DMS79 treated with DMSO at 0.1 percent for 48 hours (cell line): Measurements from ENCODE around the gene CYP1B1.
"Not testable (repeated sequence)": the region's sequence is repeated elsewhere in the genome, so short reads cannot be mapped to it uniquely, and the experiment has no call there.

Experiments
- DNase-seq: peaks from one replicate; lab custom pipeline; 2025; lab: John Stamatoyannopoulos, UW

CYP1B1 gene

DNA sequence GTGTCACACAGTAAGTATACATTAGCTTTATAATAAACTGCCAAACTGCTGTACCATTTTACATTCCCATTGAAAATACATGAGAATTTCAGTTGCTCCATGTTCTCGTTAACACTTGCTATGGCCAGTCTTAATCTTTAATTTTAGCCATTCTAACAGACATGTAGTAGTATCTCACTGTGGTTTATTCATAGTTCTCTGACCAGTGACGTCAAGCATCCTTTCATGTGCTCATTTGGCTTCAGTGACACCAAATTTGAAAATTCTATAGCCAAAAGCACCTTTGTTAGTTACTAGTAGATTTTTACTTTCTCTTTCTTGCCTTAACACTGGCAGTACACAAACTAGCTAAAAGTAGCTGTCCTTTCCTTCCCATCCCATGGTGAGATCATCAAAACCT is 43.0 kb downstream of the CYP1B1 start:
- no peak for DNase-seq

DNA sequence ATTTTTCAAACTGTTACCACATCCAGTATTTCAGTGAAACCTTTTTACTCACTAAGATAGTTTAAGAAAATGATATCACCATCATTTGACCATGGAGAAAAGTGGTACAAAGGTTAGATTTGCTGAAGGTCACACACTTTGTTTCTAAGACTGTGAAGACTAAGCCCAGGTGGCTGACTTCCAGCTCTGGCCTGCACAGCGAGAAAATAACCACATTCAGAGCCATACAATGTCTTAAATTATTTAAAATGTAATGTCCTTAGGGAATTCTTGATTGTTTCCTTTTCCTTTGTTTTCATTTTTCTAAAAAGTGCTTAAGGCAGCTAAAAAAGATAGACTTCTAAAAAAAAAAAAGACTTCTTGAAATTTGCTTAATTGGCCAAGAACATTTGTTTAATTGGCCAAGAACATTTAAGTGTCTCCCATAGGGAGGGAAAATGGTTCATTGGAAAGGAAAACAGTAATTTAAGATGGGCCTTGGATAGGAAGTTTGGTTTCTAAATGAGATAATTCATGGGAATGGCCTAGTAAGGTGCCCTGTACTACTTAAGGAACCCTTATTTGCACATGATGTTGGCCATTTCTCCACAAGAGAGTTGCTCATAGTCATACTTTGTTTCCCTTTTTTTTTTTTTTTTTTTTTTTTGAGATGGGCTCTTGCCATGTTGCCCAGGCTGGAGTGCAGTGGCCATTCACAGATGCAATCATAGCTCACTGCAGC is 45.2 kb downstream of the CYP1B1 start:
- DNase-seq, result no peak

DNA sequence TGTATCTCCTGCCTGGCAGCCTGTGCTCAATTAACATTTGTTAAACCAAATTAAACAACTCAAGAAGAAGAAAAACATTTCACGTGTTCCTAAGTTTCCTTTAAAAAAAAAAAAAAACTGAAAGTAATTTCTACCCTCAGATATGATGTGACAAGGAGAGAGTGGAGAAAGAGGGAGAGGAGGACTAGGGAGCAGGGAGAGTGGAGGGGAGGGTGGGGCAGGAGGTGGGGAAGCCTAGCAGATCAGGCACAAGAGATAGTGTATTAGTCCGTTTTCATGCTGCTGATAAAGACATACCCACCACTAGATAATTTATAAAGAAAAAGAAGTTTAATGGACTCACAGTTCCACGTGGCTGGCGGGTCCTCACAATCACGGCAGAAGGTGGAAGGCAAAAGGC is 46.4 kb downstream of the CYP1B1 start:
- no peak for DNase-seq

DNA sequence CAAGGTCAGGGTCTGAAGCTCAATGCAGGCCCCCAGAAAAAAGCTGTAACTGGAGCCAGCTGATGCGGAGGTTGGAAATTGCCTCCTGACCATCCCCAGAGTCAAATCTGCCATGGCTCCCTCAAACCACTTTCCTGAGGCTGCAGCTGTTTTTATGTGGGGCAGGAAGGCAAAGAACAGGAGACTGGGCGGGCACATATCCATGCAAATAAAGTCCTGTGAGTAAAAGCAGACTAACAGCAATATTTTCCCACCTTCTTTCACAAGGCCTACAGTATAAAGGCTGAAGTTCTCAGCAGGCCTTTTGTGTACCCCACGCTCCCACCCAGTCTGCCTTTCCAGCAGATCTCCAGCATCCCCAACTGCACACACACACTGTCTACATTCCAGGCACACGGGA is 47.1 kb downstream of the CYP1B1 start:
- no peak for DNase-seq

DNA sequence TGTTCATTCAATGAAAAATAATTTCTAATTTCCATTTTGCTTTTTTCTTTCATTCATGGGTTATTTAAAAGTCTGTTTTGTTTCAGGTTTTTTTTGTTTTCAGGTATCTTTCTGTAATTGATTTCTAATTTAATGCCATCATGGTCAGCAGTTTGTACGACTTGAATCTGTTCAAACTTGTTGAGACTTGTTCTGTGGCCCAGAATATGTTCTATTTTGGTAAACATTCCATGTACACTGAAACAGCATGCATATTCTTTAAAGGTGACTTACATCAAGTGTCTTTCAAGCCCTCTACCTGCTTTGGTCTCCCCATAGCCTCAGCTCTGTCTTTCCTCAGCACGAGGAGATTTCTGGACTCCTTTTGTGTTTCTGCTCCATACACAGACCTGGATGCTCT is 49.1 kb downstream of the CYP1B1 start:
- DNase-seq, result no peak

DNA sequence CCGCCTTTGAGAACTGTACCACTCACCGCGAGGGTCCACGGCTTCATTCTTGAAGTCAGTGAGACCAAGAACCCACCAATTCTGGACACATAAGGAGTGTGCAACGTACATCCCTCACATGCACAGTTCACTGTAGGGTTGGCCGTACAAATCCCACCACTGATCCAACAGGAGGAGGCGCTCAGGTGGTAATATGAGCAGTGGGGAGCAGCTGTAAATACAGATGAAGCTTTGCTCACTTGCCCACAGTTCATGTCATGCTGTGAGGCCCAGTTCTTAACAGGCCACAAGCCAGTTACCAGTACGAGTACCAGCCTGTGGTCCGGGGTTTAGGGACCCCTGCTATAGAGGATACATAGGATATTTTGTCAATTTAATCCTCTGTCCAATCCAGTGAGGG is 54.4 kb downstream of the CYP1B1 start:
- DNase-seq, result no peak

DNA sequence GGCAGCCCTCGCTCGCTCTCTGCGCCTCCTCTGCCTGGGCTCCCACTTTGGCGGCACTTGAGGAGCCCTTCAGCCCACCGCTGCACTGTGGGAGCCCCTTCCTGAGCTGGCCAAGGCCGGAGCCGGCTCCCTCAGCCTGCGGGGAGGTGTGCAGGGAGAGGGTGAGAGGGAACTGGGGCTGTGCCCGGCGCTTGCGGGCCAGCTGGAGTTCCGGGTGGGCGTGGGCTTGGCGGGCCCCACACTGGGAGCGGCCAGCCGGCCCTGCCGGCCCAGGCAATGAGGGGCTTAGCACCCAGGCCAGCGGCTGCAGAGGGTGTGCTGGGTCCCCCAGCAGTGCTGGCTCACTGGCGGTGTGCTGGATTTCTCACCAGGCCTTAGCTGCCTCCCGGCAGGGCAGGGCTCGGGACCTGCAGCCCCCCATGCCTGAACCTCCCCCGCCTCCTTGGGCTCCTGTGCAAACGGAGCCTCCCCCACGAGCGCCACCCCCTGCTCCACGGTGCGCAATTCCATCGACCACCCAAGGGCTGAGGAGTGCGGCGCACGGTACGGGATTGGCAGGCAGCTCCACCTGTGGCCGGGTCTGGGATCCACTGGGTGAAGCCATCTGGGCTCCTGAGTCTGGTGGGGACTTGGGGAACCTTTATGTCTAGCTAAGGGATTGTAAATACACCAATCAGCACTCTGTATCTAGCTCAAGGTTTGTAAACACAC is 55.4 kb downstream of the CYP1B1 start:
- DNase-seq, result not testable (repeated sequence)

DNA sequence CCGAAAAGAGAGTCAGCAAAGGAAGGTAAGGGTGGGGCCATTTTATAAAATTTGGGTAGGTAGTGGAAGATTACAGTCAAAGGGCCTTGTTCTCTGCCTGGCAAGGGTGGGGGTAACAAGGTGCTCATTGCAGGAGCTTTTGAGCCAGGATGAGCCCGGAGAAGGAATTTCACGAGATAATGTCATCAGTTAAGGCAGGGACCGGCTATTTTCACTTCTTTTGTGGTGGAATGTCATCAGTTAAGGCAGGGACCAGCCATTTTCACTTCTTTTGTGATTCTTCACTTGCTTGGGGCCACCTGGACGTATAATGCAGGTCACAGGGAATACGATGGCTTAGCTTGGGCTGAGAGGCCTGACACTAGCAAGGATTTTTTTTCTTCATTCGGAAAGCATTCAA is 58.1 kb downstream of the CYP1B1 start:
- no peak for DNase-seq
